ENCODE measurements around the gene DTWD1.

DTWD1 gene

DNA sequence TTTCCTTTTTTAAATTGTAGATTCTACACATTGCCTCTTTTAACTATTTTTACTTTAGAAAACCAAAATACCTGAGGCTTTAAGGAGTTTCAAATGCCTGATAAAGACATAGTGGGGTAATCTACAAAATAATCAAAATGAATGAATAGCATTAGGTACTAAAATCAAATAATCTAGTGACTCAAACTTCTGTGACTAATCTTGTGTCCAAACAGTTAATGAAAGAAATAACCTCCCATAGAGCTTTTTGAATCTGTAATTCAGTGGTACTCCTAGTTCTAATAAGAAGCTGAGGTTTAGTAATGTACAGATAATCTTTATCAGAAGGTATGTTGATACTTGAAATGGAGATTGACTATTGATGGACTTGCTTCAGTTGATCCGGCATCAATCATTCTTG, 53.0 kb downstream of the DTWD1 start:
- H3K27me3 ChIP-seq (replicated peaks; ENCODE audit: control insufficient read depth, insufficient read depth, low read length, poor library complexity, severe bottlenecking): no peaks in the 10 kb centered on the region
- no peak overlapping the region for H3K27ac ChIP-seq (ENCODE audit: insufficient read depth, low read length, poor library complexity, severe bottlenecking)
- no peaks in the 10 kb centered on the region for H3K4me1 ChIP-seq (ENCODE audit: control insufficient read depth, insufficient read depth, low read length, poor library complexity, severe bottlenecking)
- no peak for DNase-seq
- H3K4me3 ChIP-seq (ENCODE audit: insufficient read depth, low read depth, low read length, poor library complexity, severe bottlenecking): no peak overlapping the region
- H3K9me3 ChIP-seq (ENCODE audit: control insufficient read depth, low read length): no peaks in the 10 kb centered on the region
- H3K36me3 ChIP-seq (ENCODE audit: control insufficient read depth, insufficient read depth, low read length): no peaks in the 10 kb centered on the region

DNA sequence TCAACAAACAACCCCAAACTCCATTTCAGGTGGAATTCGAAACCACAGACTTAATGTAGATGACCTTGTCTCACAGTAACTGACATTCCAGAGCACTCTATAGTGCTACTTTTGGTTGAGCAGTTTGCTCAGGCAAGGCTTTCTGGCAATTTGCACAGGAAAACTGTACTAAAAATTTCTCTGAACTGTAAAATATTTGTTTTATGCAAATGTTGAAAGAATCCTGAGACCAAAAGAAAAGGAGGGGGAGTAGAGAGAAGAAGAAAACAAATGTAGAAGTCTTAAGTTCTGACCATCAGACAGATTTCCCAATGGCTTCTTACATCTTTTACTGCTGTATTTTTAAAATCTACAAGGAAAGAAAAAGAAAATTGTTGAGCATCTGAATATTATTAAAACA, 53.5 kb downstream of the DTWD1 start:
- Histone ChIP-seq H3K27me3 (replicated peaks; ENCODE audit: control insufficient read depth, insufficient read depth, low read length, poor library complexity, severe bottlenecking) (no peaks in the 10 kb centered on the region), H3K9me3 (ENCODE audit: control insufficient read depth, low read length) (no peaks in the 10 kb centered on the region), H3K4me1 (ENCODE audit: control insufficient read depth, insufficient read depth, low read length, poor library complexity, severe bottlenecking) (no peaks in the 10 kb centered on the region), H3K27ac (ENCODE audit: insufficient read depth, low read length, poor library complexity, severe bottlenecking) (no peak overlapping the region), H3K36me3 (ENCODE audit: control insufficient read depth, insufficient read depth, low read length) (no peaks in the 10 kb centered on the region), H3K4me3 (ENCODE audit: insufficient read depth, low read depth, low read length, poor library complexity, severe bottlenecking) (no peak overlapping the region)
- no peak for DNase-seq

DNA sequence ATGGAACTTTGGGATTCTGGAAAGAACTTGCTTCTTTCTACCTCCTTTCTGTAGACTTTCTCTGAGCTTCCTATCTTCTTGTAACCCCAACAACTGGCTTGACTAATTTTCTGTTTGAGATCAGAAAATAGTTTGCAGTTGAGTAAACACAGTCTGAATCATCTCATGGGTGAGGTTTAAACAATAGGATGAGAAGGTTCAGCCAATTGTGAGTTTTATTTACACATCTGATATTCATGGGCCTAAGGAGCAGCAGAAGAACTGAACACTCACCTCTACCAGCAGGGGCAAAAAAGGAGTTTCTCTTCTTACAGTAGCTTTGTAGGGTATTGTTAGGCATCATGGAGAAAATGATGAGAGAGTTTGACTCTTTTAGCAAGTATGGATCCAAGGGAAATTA, 54.2 kb downstream of the DTWD1 start:
- Histone ChIP-seq H3K4me3 (ENCODE audit: insufficient read depth, low read depth, low read length, poor library complexity, severe bottlenecking) (no peak overlapping the region), H3K27ac (ENCODE audit: insufficient read depth, low read length, poor library complexity, severe bottlenecking) (no peak overlapping the region)
- DNase-seq: no peak

DNA sequence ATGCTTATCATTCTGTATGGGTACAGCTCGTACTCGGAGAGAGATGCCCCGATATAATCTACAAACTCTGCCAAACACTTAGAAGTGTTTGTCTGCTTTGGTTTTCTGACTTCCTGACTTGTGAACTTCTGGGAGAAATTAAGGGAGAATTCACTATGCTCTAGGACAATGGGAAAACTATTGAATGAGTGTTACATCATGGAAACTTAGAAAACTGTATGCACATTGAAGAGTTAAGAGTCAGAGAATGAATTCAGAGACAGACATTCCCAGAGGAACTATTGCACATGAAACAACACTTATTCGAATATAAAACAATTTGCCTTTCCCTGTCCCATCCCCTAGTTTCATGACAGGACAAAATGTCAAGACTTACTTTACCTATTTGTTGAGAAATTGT, 57.8 kb downstream of the DTWD1 start:
- H3K4me1 ChIP-seq (ENCODE audit: control insufficient read depth, insufficient read depth, low read length, poor library complexity, severe bottlenecking): no peaks in the 10 kb centered on the region
- no peaks in the 10 kb centered on the region for H3K36me3 ChIP-seq (ENCODE audit: control insufficient read depth, insufficient read depth, low read length)
- H3K27me3 ChIP-seq (replicated peaks; ENCODE audit: control insufficient read depth, insufficient read depth, low read length, poor library complexity, severe bottlenecking): no peaks in the 10 kb centered on the region
- no peaks in the 10 kb centered on the region for H3K9me3 ChIP-seq (ENCODE audit: control insufficient read depth, low read length)
- H3K27ac ChIP-seq (ENCODE audit: insufficient read depth, low read length, poor library complexity, severe bottlenecking): no peak overlapping the region
- H3K4me3 ChIP-seq (ENCODE audit: insufficient read depth, low read depth, low read length, poor library complexity, severe bottlenecking): no peak overlapping the region
- no peak for DNase-seq

More for the DNA sequence above, 54.2 kb downstream of the DTWD1 start:
- Histone ChIP-seq H3K36me3 (ENCODE audit: control insufficient read depth, insufficient read depth, low read length) (no peaks in the 10 kb centered on the region), H3K27me3 (replicated peaks; ENCODE audit: control insufficient read depth, insufficient read depth, low read length, poor library complexity, severe bottlenecking) (no peaks in the 10 kb centered on the region), H3K9me3 (ENCODE audit: control insufficient read depth, low read length) (no peaks in the 10 kb centered on the region), H3K4me1 (ENCODE audit: control insufficient read depth, insufficient read depth, low read length, poor library complexity, severe bottlenecking) (no peaks in the 10 kb centered on the region)

DNA sequence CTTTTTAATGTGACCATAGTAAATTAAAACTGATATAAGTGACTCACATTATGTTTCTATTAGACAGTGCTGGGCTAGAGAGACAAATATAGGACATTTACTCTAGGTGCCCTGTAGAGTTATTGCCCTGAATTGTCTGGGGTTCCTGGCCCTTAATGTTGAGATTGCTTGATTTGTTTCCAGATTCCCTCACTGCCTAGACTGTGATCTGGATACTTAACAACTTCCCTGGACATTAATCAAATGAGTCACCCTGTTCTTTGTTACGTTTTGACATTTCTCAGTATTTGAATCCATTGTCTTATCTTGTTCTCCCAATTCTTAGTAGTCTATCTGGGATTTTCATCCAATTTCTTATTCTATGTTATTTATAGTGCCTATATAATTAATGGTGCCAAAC, 65.8 kb downstream of the DTWD1 start:
- no peak overlapping the region for H3K4me3 ChIP-seq (ENCODE audit: insufficient read depth, low read depth, low read length, poor library complexity, severe bottlenecking)
- no peaks in the 10 kb centered on the region for H3K4me1 ChIP-seq (ENCODE audit: control insufficient read depth, insufficient read depth, low read length, poor library complexity, severe bottlenecking)
- H3K36me3 ChIP-seq (ENCODE audit: control insufficient read depth, insufficient read depth, low read length): no peaks in the 10 kb centered on the region
- no peaks in the 10 kb centered on the region for H3K9me3 ChIP-seq (ENCODE audit: control insufficient read depth, low read length)
- H3K27me3 ChIP-seq (replicated peaks; ENCODE audit: control insufficient read depth, insufficient read depth, low read length, poor library complexity, severe bottlenecking): no peaks in the 10 kb centered on the region
- H3K27ac ChIP-seq (ENCODE audit: insufficient read depth, low read length, poor library complexity, severe bottlenecking): no peak overlapping the region
- no peak for DNase-seq

DNA sequence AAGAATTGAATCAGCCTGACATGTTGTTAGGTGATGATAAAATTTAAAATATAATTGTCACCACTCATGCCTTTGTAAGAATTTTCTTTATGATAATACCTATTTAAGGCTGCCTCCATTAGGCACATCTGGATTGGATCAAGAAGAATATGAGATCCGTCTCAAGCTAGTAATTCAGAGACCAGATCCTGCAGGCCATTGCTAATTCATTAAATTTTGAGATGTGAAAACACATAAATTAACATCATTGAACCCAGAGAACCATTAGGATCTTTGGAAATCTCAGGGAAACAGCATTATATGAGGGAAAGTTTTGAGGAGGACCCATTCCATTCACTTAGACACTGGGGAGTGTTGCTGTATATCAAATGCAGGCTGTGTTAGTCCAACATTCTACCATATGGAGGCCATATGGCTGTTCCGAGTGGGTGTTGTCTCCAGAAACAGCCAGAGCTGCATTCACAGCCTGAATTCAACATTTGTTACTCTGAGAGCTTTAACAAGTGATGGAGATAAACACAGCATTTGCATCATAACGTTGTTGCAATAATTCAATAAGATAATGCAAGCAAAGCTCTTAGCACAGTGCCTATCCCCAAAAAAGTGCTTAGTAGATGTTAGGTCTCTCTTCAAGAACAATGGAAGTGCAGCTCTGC, 67.4 kb downstream of the DTWD1 start:
- Histone ChIP-seq H3K27ac (ENCODE audit: insufficient read depth, low read length, poor library complexity, severe bottlenecking) (no peak overlapping the region), H3K36me3 (ENCODE audit: control insufficient read depth, insufficient read depth, low read length) (no peaks in the 10 kb centered on the region)

DNA sequence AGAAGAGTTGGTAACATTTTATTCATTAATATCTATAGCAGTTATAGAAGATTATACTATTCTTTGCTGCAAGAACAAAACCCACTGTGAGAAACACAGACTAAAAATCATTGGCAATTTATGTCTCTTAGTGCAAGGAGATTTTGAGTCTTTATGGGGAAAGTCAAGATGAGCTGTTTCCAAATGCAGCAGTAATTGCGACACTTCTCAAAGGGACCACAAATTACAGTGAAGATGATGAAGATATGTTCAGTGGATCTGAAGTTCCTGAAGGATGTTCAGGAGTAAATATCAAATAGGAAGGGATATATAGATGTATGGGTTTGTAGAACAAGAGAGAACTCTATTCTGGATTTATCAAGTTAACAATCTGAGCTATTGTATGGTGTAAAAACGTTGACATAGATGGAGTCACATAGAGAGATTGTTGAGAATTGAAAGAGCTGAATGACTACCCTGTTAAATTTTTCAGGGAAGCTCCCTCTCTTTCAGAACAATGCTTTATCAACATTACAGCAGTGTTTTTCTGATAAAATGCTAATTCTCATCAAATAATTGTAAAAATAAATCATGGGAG, 71.8 kb downstream of the DTWD1 start:
- no peak for DNase-seq
- H3K9me3 ChIP-seq (ENCODE audit: control insufficient read depth, low read length): no peaks in the 10 kb centered on the region
- no peak overlapping the region for H3K4me3 ChIP-seq (ENCODE audit: insufficient read depth, low read depth, low read length, poor library complexity, severe bottlenecking)
- H3K36me3 ChIP-seq (ENCODE audit: control insufficient read depth, insufficient read depth, low read length): no peaks in the 10 kb centered on the region
- no peaks in the 10 kb centered on the region for H3K4me1 ChIP-seq (ENCODE audit: control insufficient read depth, insufficient read depth, low read length, poor library complexity, severe bottlenecking)
- no peak overlapping the region for H3K27ac ChIP-seq (ENCODE audit: insufficient read depth, low read length, poor library complexity, severe bottlenecking)
- no peaks in the 10 kb centered on the region for H3K27me3 ChIP-seq (replicated peaks; ENCODE audit: control insufficient read depth, insufficient read depth, low read length, poor library complexity, severe bottlenecking)

More for the DNA sequence above, 67.4 kb downstream of the DTWD1 start:
- Histone ChIP-seq H3K4me3 (ENCODE audit: insufficient read depth, low read depth, low read length, poor library complexity, severe bottlenecking) (no peak overlapping the region), H3K4me1 (ENCODE audit: control insufficient read depth, insufficient read depth, low read length, poor library complexity, severe bottlenecking) (no peaks in the 10 kb centered on the region), H3K9me3 (ENCODE audit: control insufficient read depth, low read length) (no peaks in the 10 kb centered on the region), H3K27me3 (replicated peaks; ENCODE audit: control insufficient read depth, insufficient read depth, low read length, poor library complexity, severe bottlenecking) (no peaks in the 10 kb centered on the region)
- no peak for DNase-seq

DNA sequence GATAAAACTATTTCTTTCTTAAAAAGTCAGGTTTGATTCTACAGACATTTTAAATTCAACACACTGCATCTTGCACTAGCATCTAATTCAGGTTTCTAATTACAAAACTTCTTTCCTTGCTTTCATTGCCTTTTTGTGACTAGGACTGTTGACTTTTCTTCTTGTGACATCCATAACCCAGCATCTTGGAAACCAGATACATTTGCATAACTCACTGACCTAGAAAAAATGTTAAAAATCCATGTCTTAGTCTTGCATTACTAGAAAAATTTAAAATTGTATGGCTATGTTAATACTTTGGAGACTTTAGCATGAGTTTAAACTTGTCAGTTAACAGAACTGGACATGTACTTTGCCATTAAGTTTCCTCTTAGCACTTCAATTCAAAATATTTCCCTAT, 72.7 kb downstream of the DTWD1 start:
- no peak for DNase-seq
- Histone ChIP-seq H3K9me3 (ENCODE audit: control insufficient read depth, low read length) (no peaks in the 10 kb centered on the region), H3K27me3 (replicated peaks; ENCODE audit: control insufficient read depth, insufficient read depth, low read length, poor library complexity, severe bottlenecking) (no peaks in the 10 kb centered on the region), H3K4me1 (ENCODE audit: control insufficient read depth, insufficient read depth, low read length, poor library complexity, severe bottlenecking) (no peaks in the 10 kb centered on the region), H3K36me3 (ENCODE audit: control insufficient read depth, insufficient read depth, low read length) (no peaks in the 10 kb centered on the region), H3K27ac (ENCODE audit: insufficient read depth, low read length, poor library complexity, severe bottlenecking) (no peak overlapping the region), H3K4me3 (ENCODE audit: insufficient read depth, low read depth, low read length, poor library complexity, severe bottlenecking) (no peak overlapping the region)

DNA sequence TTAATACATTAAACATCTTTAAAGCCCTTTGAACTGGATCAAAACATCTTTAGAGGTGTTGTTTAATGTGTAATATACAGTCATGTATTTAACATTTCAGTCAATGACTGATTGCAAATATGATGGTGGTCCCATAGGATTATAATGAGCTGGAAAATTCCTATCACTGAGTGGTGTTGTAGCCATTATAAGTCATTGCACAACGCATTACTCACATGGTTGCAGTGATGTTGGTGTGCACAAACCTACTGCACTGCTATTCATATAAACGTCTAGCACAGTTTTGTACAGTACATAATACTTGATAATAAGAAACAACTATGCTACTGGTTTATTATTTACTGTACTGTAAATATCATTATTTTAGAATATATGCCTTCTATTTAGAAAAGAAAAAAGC, 75.6 kb downstream of the DTWD1 start:
- no peak for DNase-seq
- no peaks in the 10 kb centered on the region for H3K9me3 ChIP-seq (ENCODE audit: control insufficient read depth, low read length)

DNA sequence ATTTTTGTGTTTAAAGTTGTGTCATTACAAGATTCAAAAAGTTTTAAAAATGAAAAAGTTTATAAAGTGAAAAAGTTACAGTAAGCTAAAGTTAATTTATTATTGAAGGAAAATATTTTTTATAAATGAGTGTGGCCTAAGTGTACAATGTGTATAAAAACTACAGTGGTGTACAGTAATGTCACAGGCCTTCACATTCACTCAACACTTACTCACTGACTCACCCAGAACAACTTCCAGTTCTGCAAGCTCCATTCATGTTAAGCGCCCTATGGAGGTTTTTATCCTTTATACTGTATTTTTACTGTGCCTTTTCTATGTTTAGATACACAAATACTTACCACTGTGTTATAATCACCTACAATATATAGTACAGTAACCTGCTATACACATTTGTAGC, 76.3 kb downstream of the DTWD1 start:
- DNase-seq: no peak

More for the DNA sequence above, 75.6 kb downstream of the DTWD1 start:
- Histone ChIP-seq H3K36me3 (ENCODE audit: control insufficient read depth, insufficient read depth, low read length) (no peaks in the 10 kb centered on the region), H3K27me3 (replicated peaks; ENCODE audit: control insufficient read depth, insufficient read depth, low read length, poor library complexity, severe bottlenecking) (no peaks in the 10 kb centered on the region), H3K4me3 (ENCODE audit: insufficient read depth, low read depth, low read length, poor library complexity, severe bottlenecking) (no peak overlapping the region), H3K27ac (ENCODE audit: insufficient read depth, low read length, poor library complexity, severe bottlenecking) (no peak overlapping the region), H3K4me1 (ENCODE audit: control insufficient read depth, insufficient read depth, low read length, poor library complexity, severe bottlenecking) (no peaks in the 10 kb centered on the region)

More for the DNA sequence above, 76.3 kb downstream of the DTWD1 start:
- no peaks in the 10 kb centered on the region for H3K9me3 ChIP-seq (ENCODE audit: control insufficient read depth, low read length)
- H3K4me3 ChIP-seq (ENCODE audit: insufficient read depth, low read depth, low read length, poor library complexity, severe bottlenecking): no peak overlapping the region
- H3K36me3 ChIP-seq (ENCODE audit: control insufficient read depth, insufficient read depth, low read length): no peaks in the 10 kb centered on the region
- H3K27ac ChIP-seq (ENCODE audit: insufficient read depth, low read length, poor library complexity, severe bottlenecking): no peak overlapping the region
- no peaks in the 10 kb centered on the region for H3K4me1 ChIP-seq (ENCODE audit: control insufficient read depth, insufficient read depth, low read length, poor library complexity, severe bottlenecking)
- H3K27me3 ChIP-seq (replicated peaks; ENCODE audit: control insufficient read depth, insufficient read depth, low read length, poor library complexity, severe bottlenecking): no peaks in the 10 kb centered on the region

Measured in effector memory CD4-positive, alpha-beta T cell (primary cell).